SH-SY5Y (cell line): ENCODE results near the gene HRC.

Source experiments
- GATA2 ChIP-seq: IDR thresholded peaks from 2 replicates; pipeline ENCODE4 v1.6.1; 2011; ENCODE audit warnings: mild to moderate bottlenecking, low read depth, low read length
- GATA3 ChIP-seq: IDR thresholded peaks from 2 replicates; pipeline ENCODE4 v1.6.1; 2011; ENCODE audit warnings: low read depth, mild to moderate bottlenecking, low read length, moderate library complexity

DNA sequence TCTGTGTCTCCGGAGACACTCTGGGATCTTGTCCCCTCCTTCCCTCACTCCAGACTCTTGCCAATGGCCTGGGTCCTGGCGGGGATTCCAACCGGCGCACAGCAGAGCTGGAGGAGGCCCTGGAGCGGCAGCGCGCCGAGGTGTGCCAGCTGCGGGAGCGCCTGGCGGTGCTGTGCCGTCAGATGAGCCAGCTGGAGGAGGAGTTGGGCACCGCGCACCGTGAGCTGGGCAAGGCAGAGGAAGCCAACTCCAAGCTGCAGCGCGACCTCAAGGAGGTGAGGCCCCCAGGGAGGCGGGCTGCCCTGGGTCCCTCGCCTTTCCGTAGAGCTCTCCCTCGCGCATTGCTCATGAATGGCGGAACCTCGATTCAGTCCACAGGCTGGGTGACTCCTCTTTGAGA lies 24.9 kb downstream of the HRC start:
- TF ChIP-seq GATA2 (no peak), GATA3 (no peak)
